Uterus (tissue), 4 donors: Measurements from ENCODE around the gene FERMT3. TPM values are rescaled to one million over a fixed set of nuclear protein-coding genes. Genes with fewer than 3 reads are reported as not detected.

Source experiments
- DNase-seq, 2 donors: peaks; one replicate each; pipeline ENCODE4 v3.0.0-alpha.2; 2019 to 2020
- H3K27ac ChIP-seq, 2 donors: fragments of 200-600 bp; sonication (generic); 1 replicate in 1 of 2; 2 replicates in 1 of 2; pipeline ENCODE4 v1.5.1; 2016 to 2018
- H3K27me3 ChIP-seq, 2 donors: fragments of 200-600 bp; sonication (generic); one replicate each; pipeline ENCODE4 v1.5.1; 2018 to 2019; ENCODE audit warnings: control low read depth in 1 of 2
- H3K36me3 ChIP-seq, 2 donors: fragments of 200-600 bp; sonication (generic); one replicate each; pipeline ENCODE4 v1.5.1; 2019; ENCODE audit warnings: control low read depth in 1 of 2
- H3K4me1 ChIP-seq, 2 donors: fragments of 200-600 bp; sonication (generic); one replicate each; pipeline ENCODE4 v1.5.1; 2018 to 2019; ENCODE audit warnings: control low read depth in 1 of 2
- H3K4me3 ChIP-seq, 2 donors: fragments of 200-600 bp; sonication (generic); 1 replicate in 1 of 2; 2 replicates in 1 of 2; pipeline ENCODE4 v1.5.1; 2018 to 2019; ENCODE audit warnings: mild to moderate bottlenecking in 1 of 2
- H3K9me3 ChIP-seq, 2 donors: fragments of 200-600 bp; sonication (generic); one replicate each; pipeline ENCODE4 v1.5.1; 2019; ENCODE audit warnings: control low read depth in 1 of 2
- CTCF ChIP-seq, 4 experiments: fragments of 200-600 bp in 2 of 4; fragments of 450-650 bp in 2 of 4; sonication (generic) in 2 of 4; IDR thresholded peaks; one replicate each; pipeline ENCODE4 v1.5.1; 2016 to 2019; ENCODE audit warnings: antibody characterized with exemption in 4 of 4, mild to moderate bottlenecking in 2 of 4, moderate library complexity in 1 of 4
- POLR2A ChIP-seq, 2 donors: fragments of 450-650 bp; IDR thresholded peaks; one replicate each; pipeline ENCODE4 v1.6.1; 2016; ENCODE audit warnings: antibody characterized with exemption in 2 of 2, mild to moderate bottlenecking in 1 of 2, moderate library complexity in 1 of 2
- intact Hi-C: fragments of 100-400 bp; cut with DNase I; formaldehyde crosslinking; loops from one replicate; pipeline ENCODE4 v1.15.1; 2023; ENCODE audit warnings: low total_unique reads
- total RNA-seq, 4 donors: library from RNA; depleted of rRNA in 3 of 4; stranded (reverse); fragments of >200 nt in 3 of 4; gene quantifications; one replicate each; pipeline versions ENCODE4 v1.1.0 to v1.2.4, GENCODE V29; 2014 to 2023
- donor health status: DM: yes; HTN: yes; CAD: no.

FERMT3 gene
- total RNA-seq, 4 donors from 2014 or later: 3.1 to 50.3 (median 9.3) TPM

DNA sequence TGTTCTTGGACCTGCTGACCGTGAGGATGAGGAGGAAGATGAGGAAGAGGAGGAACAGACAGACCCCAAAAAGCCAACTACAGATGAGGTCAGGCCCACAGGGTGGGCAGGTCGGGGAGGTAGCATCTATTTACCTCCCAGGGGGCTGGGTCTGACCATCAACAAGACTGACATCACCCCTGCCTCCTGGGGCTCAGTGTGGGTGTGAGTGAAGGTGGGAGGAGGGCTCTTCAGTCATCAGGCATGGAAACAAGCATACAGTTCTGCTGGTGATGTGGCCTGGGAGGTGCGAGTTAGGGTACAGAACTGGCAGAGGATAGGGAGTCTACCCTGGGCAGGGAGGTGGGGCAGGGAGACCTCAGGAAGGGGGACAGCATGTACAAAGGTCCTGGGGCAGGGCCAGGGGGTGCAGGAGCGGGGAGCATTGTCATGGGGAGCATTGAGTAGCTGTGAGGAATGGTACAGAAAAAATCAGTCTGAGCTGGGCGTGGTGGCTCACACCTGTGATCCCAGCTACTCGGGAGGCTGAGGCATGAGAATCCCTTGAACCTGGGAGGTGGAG, 53.7 kb downstream of the FERMT3 start:
- Histone ChIP-seq H3K27me3 (no peaks in the 10 kb centered on the region), H3K27ac (no peak overlapping the region), H3K9me3 (no peaks in the 10 kb centered on the region), H3K4me3 (no peak overlapping the region), H3K4me1 (no peaks in the 10 kb centered on the region), H3K36me3 (no peaks in the 10 kb centered on the region)
- intact Hi-C loops: no loop called here
- TF ChIP-seq CTCF (IDR thresholded peaks at IDR 0.05): no peak
- TF ChIP-seq POLR2A (IDR thresholded peaks at IDR 0.05): no peak
- DNase-seq: no peak

GRCh38 chr11:64261556-64262080, 55.1 kb downstream of the FERMT3 start:
- H3K4me3 ChIP-seq: no peak overlapping the region
- H3K9me3 ChIP-seq: no peaks in the 10 kb centered on the region
- no peak for DNase-seq
- H3K4me1 ChIP-seq: no peaks in the 10 kb centered on the region
- H3K27me3 ChIP-seq: no peaks in the 10 kb centered on the region
- no peak overlapping the region for H3K27ac ChIP-seq
- intact Hi-C loops: no loop called here
- H3K36me3 ChIP-seq: no peaks in the 10 kb centered on the region
- TF ChIP-seq CTCF (IDR thresholded peaks at IDR 0.05): no peak
- no peak for TF ChIP-seq POLR2A (IDR thresholded peaks at IDR 0.05)

GRCh38 chr11:64262271-64263002, 55.9 kb downstream of the FERMT3 start:
- intact Hi-C loops: no loop called here
- no peak overlapping the region for H3K27ac ChIP-seq
- TF ChIP-seq CTCF (IDR thresholded peaks at IDR 0.05): no peak
- TF ChIP-seq POLR2A (IDR thresholded peaks at IDR 0.05): no peak
- no peaks in the 10 kb centered on the region for H3K9me3 ChIP-seq
- no peaks in the 10 kb centered on the region for H3K27me3 ChIP-seq
- H3K4me3 ChIP-seq: no peak overlapping the region
- DNase-seq: no peak
- H3K4me1 ChIP-seq: peaks cover 0 to 3% of the 10 kb centered on the region in 2 donors
- no peaks in the 10 kb centered on the region for H3K36me3 ChIP-seq

DNA sequence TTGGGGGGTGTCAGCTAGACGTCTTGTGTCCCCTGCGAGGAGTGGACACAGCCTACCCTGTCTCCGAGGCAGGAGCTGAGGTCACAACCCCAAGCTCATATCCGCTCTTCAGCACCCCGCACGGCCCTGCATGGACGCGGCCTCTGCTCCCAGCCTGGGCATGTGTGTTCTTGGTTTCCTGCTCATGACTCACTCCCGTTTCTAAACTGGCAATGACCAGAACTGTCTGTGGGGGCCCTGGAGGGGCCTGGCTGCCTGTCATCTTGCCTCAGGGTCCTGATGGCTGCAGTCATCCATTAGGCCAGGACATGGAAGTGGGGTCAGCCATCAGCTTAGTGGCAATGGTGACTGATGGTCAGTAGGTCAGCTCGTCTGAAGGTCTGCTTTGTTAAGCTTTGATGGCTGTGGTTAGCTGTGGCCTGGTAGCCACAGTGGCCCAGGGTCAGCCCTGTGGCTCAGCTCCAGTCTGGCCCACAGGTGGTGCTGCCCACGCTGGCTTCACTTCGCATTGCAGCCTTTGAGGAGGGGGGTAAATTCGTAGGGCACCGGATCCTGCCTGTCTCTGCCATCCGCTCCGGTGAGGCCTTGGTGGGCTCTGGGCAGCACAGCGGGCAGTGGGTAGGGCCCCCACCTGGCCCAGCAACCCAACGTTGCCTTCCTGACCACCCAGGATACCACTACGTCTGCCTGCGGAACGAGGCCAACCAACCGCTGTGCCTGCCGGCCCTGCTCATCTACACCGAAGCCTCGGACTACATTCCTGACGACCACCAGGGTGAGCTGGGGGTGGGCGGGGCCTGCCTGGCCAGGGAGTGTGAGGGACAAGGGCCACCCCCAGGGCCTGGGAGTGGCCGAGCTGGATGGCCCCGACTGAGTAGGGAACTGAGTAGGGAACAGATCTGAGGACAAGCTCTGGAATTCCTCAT, 56.8 kb downstream of the FERMT3 start:
- Histone ChIP-seq H3K27me3 (no peaks in the 10 kb centered on the region), H3K27ac (no peak overlapping the region), H3K4me1 (peaks cover 0 to 9% of the 10 kb centered on the region in 2 donors), H3K9me3 (no peaks in the 10 kb centered on the region), H3K4me3 (no peak overlapping the region), H3K36me3 (no peaks in the 10 kb centered on the region)
- no peak for DNase-seq
- TF ChIP-seq CTCF (IDR thresholded peaks at IDR 0.05) (no peak), POLR2A (IDR thresholded peaks at IDR 0.05) (no peak)
- intact Hi-C loops: no loop called here
